ENCODE data around the gene MCHR1.

- TF ChIP-seq POLR2A (IDR thresholded peaks at IDR 0.05; ENCODE audit: low read depth, low read length) (no peak), POLR2AphosphoS5 (IDR thresholded peaks at IDR 0.05; ENCODE audit: low read depth, low read length) (no peak)
Measured at GRCh38 chr22:40718250-40719204, 39.2 kb downstream of the MCHR1 start.

All from GM12892 (cell line).